Loucy (cell line): ENCODE measurements around the gene YAF2.

ENCODE experiments used
- EZH2phosphoT487 ChIP-seq: fragments of 200-600 bp; IDR thresholded peaks from 2 replicates; pipeline ENCODE4 v1.6.1; 2018; ENCODE audit warnings: antibody characterized with exemption, mild to moderate bottlenecking, moderate library complexity, borderline replicate concordance
- TF ChIP-seq, protein P1 (sequence below): fragments of 200-600 bp; sonication (generic); conservative IDR thresholded peaks from 2 replicates; pipeline ENCODE4 v1.5.1; 2014; ENCODE audit warnings: mild to moderate bottlenecking, antibody characterized with exemption, low read length

DNA sequence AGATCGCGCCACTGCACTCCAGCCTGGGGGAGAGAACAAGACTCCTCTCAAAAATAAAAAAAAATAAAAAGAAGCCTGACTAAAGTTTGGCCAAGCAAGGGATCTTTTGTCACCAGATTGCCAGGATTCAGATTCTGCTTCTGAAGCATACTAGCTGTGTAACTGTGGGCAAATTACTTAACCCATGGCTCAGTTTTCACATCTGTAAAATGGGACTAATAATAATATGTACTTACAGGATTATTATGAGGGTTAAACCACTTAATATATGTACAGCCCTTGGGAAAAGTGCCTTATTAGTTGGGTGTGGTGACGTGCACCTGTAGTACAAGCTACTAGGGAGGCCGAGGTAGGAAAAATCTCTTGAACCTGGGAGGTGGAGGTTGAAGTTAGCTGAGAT, 21.7 kb upstream of the YAF2 start:
- TF ChIP-seq, protein P1, sequence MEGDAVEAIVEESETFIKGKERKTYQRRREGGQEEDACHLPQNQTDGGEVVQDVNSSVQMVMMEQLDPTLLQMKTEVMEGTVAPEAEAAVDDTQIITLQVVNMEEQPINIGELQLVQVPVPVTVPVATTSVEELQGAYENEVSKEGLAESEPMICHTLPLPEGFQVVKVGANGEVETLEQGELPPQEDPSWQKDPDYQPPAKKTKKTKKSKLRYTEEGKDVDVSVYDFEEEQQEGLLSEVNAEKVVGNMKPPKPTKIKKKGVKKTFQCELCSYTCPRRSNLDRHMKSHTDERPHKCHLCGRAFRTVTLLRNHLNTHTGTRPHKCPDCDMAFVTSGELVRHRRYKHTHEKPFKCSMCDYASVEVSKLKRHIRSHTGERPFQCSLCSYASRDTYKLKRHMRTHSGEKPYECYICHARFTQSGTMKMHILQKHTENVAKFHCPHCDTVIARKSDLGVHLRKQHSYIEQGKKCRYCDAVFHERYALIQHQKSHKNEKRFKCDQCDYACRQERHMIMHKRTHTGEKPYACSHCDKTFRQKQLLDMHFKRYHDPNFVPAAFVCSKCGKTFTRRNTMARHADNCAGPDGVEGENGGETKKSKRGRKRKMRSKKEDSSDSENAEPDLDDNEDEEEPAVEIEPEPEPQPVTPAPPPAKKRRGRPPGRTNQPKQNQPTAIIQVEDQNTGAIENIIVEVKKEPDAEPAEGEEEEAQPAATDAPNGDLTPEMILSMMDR = no peak
- TF ChIP-seq EZH2phosphoT487 = no peak
